GM12865 (cell line): ENCODE results near the gene MLF1.
"Not testable (repeated sequence)": the region's sequence is repeated elsewhere in the genome, so short reads cannot be mapped to it uniquely, and the experiment has no call there.

Experiments used
- DNase-seq: peaks from one replicate; pipeline ENCODE4 v3.0.0; 2010; ENCODE audit warnings: low read depth
- H3K4me3 ChIP-seq: 2 replicates; pipeline ENCODE4 v1.5.1; 2011; ENCODE audit warnings: mild to moderate bottlenecking, low read depth, low read length, control low read depth
- CTCF ChIP-seq: IDR thresholded peaks from 2 replicates; pipeline ENCODE4 v1.5.1; 2011; ENCODE audit warnings: low read length, control low read depth, low read depth, inconsistent platforms; ENCODE audit not compliant: insufficient read depth; ENCODE audit errors: missing control alignments

Gene MLF1

GRCh38 chr3:158539414-158540014 lies 31.5 kb upstream of the MLF1 start:
- TF ChIP-seq CTCF: peak; percentile 35
- peak; percentile 57 for DNase-seq
- no peak overlapping the region for H3K4me3 ChIP-seq

GRCh38 chr3:158540066-158540465 lies 30.9 kb upstream of the MLF1 start:
- no peak for TF ChIP-seq CTCF
- DNase-seq: no peak
- no peak overlapping the region for H3K4me3 ChIP-seq

- no peak for DNase-seq
- TF ChIP-seq CTCF: no peak
Observed at GRCh38 chr3:158548691-158549090, 22.3 kb upstream of the MLF1 start.

GRCh38 chr3:158549938-158550337 lies 21.1 kb upstream of the MLF1 start:
- not testable (repeated sequence) for H3K4me3 ChIP-seq, DNase-seq

More at GRCh38 chr3:158548691-158549090, 22.3 kb upstream of the MLF1 start:
- no peak overlapping the region for H3K4me3 ChIP-seq

- no peak overlapping the region for H3K4me3 ChIP-seq
- DNase-seq: no peak
- TF ChIP-seq CTCF: no peak
Observed at GRCh38 chr3:158552124-158552523, 18.9 kb upstream of the MLF1 start.

GRCh38 chr3:158559504-158559903 lies 11.5 kb upstream of the MLF1 start:
- no peak for DNase-seq
- no peak overlapping the region for H3K4me3 ChIP-seq
- no peak for TF ChIP-seq CTCF

- no peak overlapping the region for H3K4me3 ChIP-seq
- no peak for TF ChIP-seq CTCF
- DNase-seq: no peak
Observed at GRCh38 chr3:158560979-158561378, 10.0 kb upstream of the MLF1 start.
